Ovary (tissue), 3 donors: ENCODE measurements around the gene GPC6.

ENCODE experiments used
- EP300 ChIP-seq: sonication (generic); formaldehyde crosslinking; IDR thresholded peaks from one replicate; pipeline ENCODE4 v1.6.1; 2017; ENCODE audit warnings: antibody characterized with exemption
- POLR2A ChIP-seq: fragments of 450-650 bp; IDR thresholded peaks from one replicate; pipeline ENCODE4 v1.6.1; 2017; ENCODE audit warnings: antibody characterized with exemption, mild to moderate bottlenecking, moderate library complexity
- TF ChIP-seq, protein P1 (sequence below), 3 donors: fragments of 450-650 bp in 2 of 3; fragments of 200-600 bp in 1 of 3; IDR thresholded peaks; one replicate each; pipeline versions ENCODE4 v1.5.1 to v1.8.0; 2016 to 2022; ENCODE audit warnings: antibody characterized with exemption in 3 of 3, mild to moderate bottlenecking in 1 of 3
- donor health status: DM: no; HTN: no; CAD: no.

DNA sequence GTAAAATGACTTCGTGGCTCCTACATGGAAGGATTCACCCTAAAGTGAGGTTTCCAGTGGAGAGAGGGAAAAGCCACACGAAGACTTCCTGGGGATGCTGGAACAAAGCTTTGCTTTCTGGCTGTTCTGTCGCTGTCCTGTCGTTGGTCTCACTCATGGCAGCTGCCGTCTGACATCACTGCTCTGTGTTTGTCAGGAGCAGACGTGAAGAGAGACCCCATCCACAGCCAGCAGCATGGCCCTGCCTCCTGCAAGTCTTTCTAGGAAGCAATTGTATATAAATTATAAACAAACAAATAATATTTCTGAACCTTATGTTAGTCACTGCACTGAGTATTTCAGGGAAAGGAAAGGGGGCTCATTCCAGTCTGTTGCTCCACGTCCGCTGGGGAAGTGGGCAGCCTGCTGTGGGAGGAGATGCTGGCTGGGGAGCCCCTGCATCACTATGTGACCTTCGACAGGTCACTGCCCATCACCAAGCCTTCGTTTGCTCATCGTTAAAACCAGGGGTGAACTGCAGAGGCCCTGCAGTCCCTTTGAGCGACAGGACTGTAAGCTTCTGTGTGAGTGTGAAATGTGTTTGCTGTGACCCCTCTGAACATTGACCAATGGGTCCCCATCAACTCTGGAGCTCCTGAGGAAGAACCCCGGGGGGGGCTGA lies 1101.9 kb downstream of the GPC6 start:
- TF ChIP-seq, protein P1, sequence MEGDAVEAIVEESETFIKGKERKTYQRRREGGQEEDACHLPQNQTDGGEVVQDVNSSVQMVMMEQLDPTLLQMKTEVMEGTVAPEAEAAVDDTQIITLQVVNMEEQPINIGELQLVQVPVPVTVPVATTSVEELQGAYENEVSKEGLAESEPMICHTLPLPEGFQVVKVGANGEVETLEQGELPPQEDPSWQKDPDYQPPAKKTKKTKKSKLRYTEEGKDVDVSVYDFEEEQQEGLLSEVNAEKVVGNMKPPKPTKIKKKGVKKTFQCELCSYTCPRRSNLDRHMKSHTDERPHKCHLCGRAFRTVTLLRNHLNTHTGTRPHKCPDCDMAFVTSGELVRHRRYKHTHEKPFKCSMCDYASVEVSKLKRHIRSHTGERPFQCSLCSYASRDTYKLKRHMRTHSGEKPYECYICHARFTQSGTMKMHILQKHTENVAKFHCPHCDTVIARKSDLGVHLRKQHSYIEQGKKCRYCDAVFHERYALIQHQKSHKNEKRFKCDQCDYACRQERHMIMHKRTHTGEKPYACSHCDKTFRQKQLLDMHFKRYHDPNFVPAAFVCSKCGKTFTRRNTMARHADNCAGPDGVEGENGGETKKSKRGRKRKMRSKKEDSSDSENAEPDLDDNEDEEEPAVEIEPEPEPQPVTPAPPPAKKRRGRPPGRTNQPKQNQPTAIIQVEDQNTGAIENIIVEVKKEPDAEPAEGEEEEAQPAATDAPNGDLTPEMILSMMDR (IDR thresholded peaks at IDR 0.05): no peak
- TF ChIP-seq POLR2A: no peak
- no peak for TF ChIP-seq EP300
